ENCODE data around the gene PIK3CD. TPM values are rescaled to one million over a fixed set of nuclear protein-coding genes. Genes with fewer than 3 reads are reported as not detected.

The PIK3CD gene
- total and polyA plus RNA-seq, 2 of the 4 experiments (the other 2 are of a cell fraction) = 5.0 to 12.1 TPM

DNA sequence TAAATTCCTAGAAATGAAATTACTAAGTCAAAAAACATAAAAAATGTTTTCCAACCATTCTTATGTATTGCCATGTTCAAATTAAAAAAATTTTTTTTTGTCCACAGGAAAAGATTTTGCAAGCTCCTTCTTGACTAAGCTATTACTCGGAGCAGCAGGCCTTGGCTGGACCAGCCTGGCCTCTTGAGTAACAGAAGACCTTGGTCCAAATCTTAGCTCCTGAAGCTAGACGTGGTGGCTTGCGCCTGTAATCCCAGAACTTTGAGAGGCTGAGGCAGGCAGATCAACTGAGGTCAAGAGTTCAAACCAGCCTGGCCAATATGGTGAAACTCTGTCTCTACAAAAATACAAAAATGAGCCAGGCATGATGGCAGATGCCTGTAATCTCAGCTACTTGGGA, 94.7 kb downstream of the PIK3CD start:
- Histone ChIP-seq H2BK5ac (ENCODE audit: low read depth, low read length, poor library complexity, severe bottlenecking) (no peak overlapping the region), H3K36me3 (ENCODE audit: control insufficient read depth, insufficient read depth, low read length) (peaks cover 48% of the 10 kb centered on the region), H3K79me1 (ENCODE audit: low read depth in 1 of 2, low read length in 2 of 2) (peaks cover 9 to 10% of the 10 kb centered on the region in 2 experiments; a peak in 3 of 4 replicates), H3K9me1 (ENCODE audit: insufficient read depth, low read length) (no peaks in the 10 kb centered on the region), H3K9me3 (ENCODE audit: control insufficient read depth, insufficient read depth, low read length) (no peaks in the 10 kb centered on the region), H3K4me2 (ENCODE audit: low read depth, low read length) (no peak overlapping the region), H3K27ac (ENCODE audit: insufficient read depth, low read length) (no peak overlapping the region), H2AFZ (replicated peaks; ENCODE audit: low read length, poor library complexity) (no peak overlapping the region), H2AK9ac (replicated peaks; ENCODE audit: low read depth, low read length, poor library complexity) (no peak overlapping the region), H3K18ac (ENCODE audit: low read depth, low read length) (no peak overlapping the region), H4K8ac (ENCODE audit: low read depth in 2 of 2, low read length in 2 of 2) (no peak overlapping the region), H3K4me1 (ENCODE audit: control insufficient read depth, insufficient read depth, low read length) (no peaks in the 10 kb centered on the region), H2AK5ac (ENCODE audit: low read depth, low read length) (no peak overlapping the region), H3K4me3 (ENCODE audit: insufficient read depth, low read depth, low read length) (no peak overlapping the region), H4K20me1 (ENCODE audit: insufficient read depth, low read length) (no peaks in the 10 kb centered on the region), H3K56ac (ENCODE audit: extremely low read depth, insufficient read depth, low read length) (no peak overlapping the region), H3K27me3 (ENCODE audit: control insufficient read depth, insufficient read depth, low read length) (no peaks in the 10 kb centered on the region), H2BK15ac (ENCODE audit: low read depth, low read length) (no peak overlapping the region), H3K14ac (replicated peaks; ENCODE audit: low read depth, low read length) (no peak overlapping the region), H2BK120ac (ENCODE audit: low read depth, low read length) (no peak overlapping the region), H3K23ac (ENCODE audit: low read depth, low read length) (no peak overlapping the region), H4K5ac (ENCODE audit: low read depth, low read length) (no peak overlapping the region), H3K4ac (ENCODE audit: low read depth, low read length) (no peak overlapping the region), H3K9ac (ENCODE audit: low read depth, low read length) (no peak overlapping the region), H4K91ac (ENCODE audit: insufficient read depth, low read depth, low read length) (no peak overlapping the region), H2BK20ac (ENCODE audit: low read depth, low read length) (no peak overlapping the region)
- in situ Hi-C loops (cut with MboI; ENCODE audit: low sequenced_read_pairs) (loop anchor here (5.0 kb wide), 1 partner anchor 51 kb away; no protein-coding TSS in a partner anchor), intact Hi-C loops (cut with micrococcal nuclease) (no loop called here), dilution Hi-C loops (cut with HindIII; ENCODE audit: low sequenced_read_pairs, unreplicated experiment) (no loop called here)
- 79% methylated on average over 2 of the region's 3 CpGs; no CpG with 5 or more reads in 1 of the 2 experiments for WGBS, 2 experiments (ENCODE audit: extremely low coverage in 2 of 2, insufficient read length in 1 of 2)
- no TSS peak for BruUV-seq (replicated peaks)
- TF ChIP-seq MAFK (IDR thresholded peaks at IDR 0.05; ENCODE audit: low read depth, low read length) (no peak), RAD21 (IDR thresholded peaks at IDR 0.05; ENCODE audit: low read length) (no peak), CHD1 (IDR thresholded peaks at IDR 0.05; ENCODE audit: low read depth, low read length) (no peak), NFE2L2 (IDR thresholded peaks at IDR 0.05; ENCODE audit: low read depth, low read length) (no peak)
- TF ChIP-seq, protein P1, sequence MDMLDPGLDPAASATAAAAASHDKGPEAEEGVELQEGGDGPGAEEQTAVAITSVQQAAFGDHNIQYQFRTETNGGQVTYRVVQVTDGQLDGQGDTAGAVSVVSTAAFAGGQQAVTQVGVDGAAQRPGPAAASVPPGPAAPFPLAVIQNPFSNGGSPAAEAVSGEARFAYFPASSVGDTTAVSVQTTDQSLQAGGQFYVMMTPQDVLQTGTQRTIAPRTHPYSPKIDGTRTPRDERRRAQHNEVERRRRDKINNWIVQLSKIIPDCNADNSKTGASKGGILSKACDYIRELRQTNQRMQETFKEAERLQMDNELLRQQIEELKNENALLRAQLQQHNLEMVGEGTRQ (IDR thresholded peaks at IDR 0.05; ENCODE audit: low read depth, low read length) = no peak
- no peak for DNase-seq
- no peak for ATAC-seq (ENCODE audit: low read depth)
- CTCF ChIA-PET = interaction anchor here (1.0 kb wide), 1 partner anchor 48 kb away, joined by 3 read pairs; no protein-coding TSS in a partner anchor
- POLR2A ChIA-PET (ENCODE audit: unreplicated experiment) = no interaction called here

All from IMR-90 (cell line).